Measurements from ENCODE around the gene TMCC3. TPM values are rescaled to one million over a fixed set of nuclear protein-coding genes. Genes with fewer than 3 reads are reported as not detected.

Gene TMCC3
- total and polyA plus RNA-seq, 2 experiments from 2014 or later: 0.11 to 0.46 TPM

GRCh38 chr12:94679554-94680195 is 29.3 kb upstream of the TMCC3 start:
- Histone ChIP-seq H2AFZ (no peak overlapping the region), H3K4me3 (no peak overlapping the region), H3K27ac (no peak overlapping the region), H4K20me1 (ENCODE audit: insufficient read depth) (no peaks in the 10 kb centered on the region), H3K9me3 (ENCODE audit: low read depth) (no peaks in the 10 kb centered on the region), H3F3A (ENCODE audit: insufficient read depth) (no peaks in the 10 kb centered on the region), H3K4me2 (ENCODE audit: unreplicated experiment) (no peak overlapping the region), H3K9me2 (ENCODE audit: insufficient read depth) (no peaks in the 10 kb centered on the region), H3K36me3 (ENCODE audit: low read depth) (no peaks in the 10 kb centered on the region), H3K4me1 (ENCODE audit: insufficient read depth) (no peaks in the 10 kb centered on the region), H3K79me2 (ENCODE audit: insufficient read depth) (no peaks in the 10 kb centered on the region), H3K9ac (no peak overlapping the region), H3K27me3 (replicated peaks; ENCODE audit: insufficient read depth) (0 out of 2 replicates have a peak, but pooled peaks cover 2% of the 10 kb centered on the region)
- DNase-seq: no peak
- 63 to 75% methylated on average over 4 of the region's 4 CpGs for WGBS, 2 experiments (ENCODE audit: low coverage in 1 of 2, low lambda C conversion rate in 2 of 2, missing lambda C conversion rate in 2 of 2)
- in situ Hi-C loops (cut with MboI): no loop called here
- no peak for TF ChIP-seq EZH2phosphoT487 (IDR thresholded peaks at IDR 0.05; ENCODE audit: insufficient read depth, low read depth)
- no peak for TF ChIP-seq EZH2 (IDR thresholded peaks at IDR 0.05; ENCODE audit: insufficient read depth, poor library complexity, severe bottlenecking)

GRCh38 chr12:94678849-94679248 is 28.5 kb upstream of the TMCC3 start:
- Histone ChIP-seq H3K4me2 (ENCODE audit: unreplicated experiment) (no peak overlapping the region), H3K36me3 (ENCODE audit: low read depth) (no peaks in the 10 kb centered on the region), H3K27me3 (replicated peaks; ENCODE audit: insufficient read depth) (peaks cover 6% of the 10 kb centered on the region), H4K20me1 (ENCODE audit: insufficient read depth) (no peaks in the 10 kb centered on the region), H3K9me3 (ENCODE audit: low read depth) (no peaks in the 10 kb centered on the region), H3K4me1 (ENCODE audit: insufficient read depth) (no peaks in the 10 kb centered on the region), H2AFZ (no peak overlapping the region), H3K27ac (no peak overlapping the region), H3K9me2 (ENCODE audit: insufficient read depth) (no peaks in the 10 kb centered on the region), H3K4me3 (no peak overlapping the region), H3F3A (ENCODE audit: insufficient read depth) (no peaks in the 10 kb centered on the region), H3K9ac (no peak overlapping the region), H3K79me2 (ENCODE audit: insufficient read depth) (no peaks in the 10 kb centered on the region)
- in situ Hi-C loops (cut with MboI): no loop called here
- no peak for DNase-seq
- WGBS, 2 experiments (ENCODE audit: low coverage in 1 of 2, low lambda C conversion rate in 2 of 2, missing lambda C conversion rate in 2 of 2): 70 to 74% methylated on average over 6 of the region's 6 CpGs
- no peak for TF ChIP-seq EZH2phosphoT487 (IDR thresholded peaks at IDR 0.05; ENCODE audit: insufficient read depth, low read depth)

GRCh38 chr12:94678379-94678778 is 28.0 kb upstream of the TMCC3 start:
- TF ChIP-seq EZH2phosphoT487 (IDR thresholded peaks at IDR 0.05; ENCODE audit: insufficient read depth, low read depth) (no peak), EZH2 (IDR thresholded peaks at IDR 0.05; ENCODE audit: insufficient read depth, poor library complexity, severe bottlenecking) (no peak)
- Histone ChIP-seq H3K9me3 (ENCODE audit: low read depth) (no peaks in the 10 kb centered on the region), H3F3A (ENCODE audit: insufficient read depth) (no peaks in the 10 kb centered on the region), H3K4me1 (ENCODE audit: insufficient read depth) (no peaks in the 10 kb centered on the region), H3K27me3 (replicated peaks; ENCODE audit: insufficient read depth) (peaks cover 11% of the 10 kb centered on the region), H3K9ac (no peak overlapping the region), H3K4me3 (no peak overlapping the region), H3K4me2 (ENCODE audit: unreplicated experiment) (no peak overlapping the region), H3K9me2 (ENCODE audit: insufficient read depth) (no peaks in the 10 kb centered on the region), H3K36me3 (ENCODE audit: low read depth) (no peaks in the 10 kb centered on the region), H2AFZ (no peak overlapping the region), H4K20me1 (ENCODE audit: insufficient read depth) (no peaks in the 10 kb centered on the region), H3K27ac (no peak overlapping the region), H3K79me2 (ENCODE audit: insufficient read depth) (no peaks in the 10 kb centered on the region)
- 60 to 66% methylated on average over 9 of the region's 9 CpGs for WGBS, 2 experiments (ENCODE audit: low coverage in 1 of 2, low lambda C conversion rate in 2 of 2, missing lambda C conversion rate in 2 of 2)
- in situ Hi-C loops (cut with MboI): no loop called here
- DNase-seq: no peak

GRCh38 chr12:94677778-94678177 is 27.4 kb upstream of the TMCC3 start:
- H4K20me1 ChIP-seq (ENCODE audit: insufficient read depth): no peaks in the 10 kb centered on the region
- no peak overlapping the region for H2AFZ ChIP-seq
- no peak for TF ChIP-seq EZH2phosphoT487 (IDR thresholded peaks at IDR 0.05; ENCODE audit: insufficient read depth, low read depth)
- no peak for TF ChIP-seq EZH2 (IDR thresholded peaks at IDR 0.05; ENCODE audit: insufficient read depth, poor library complexity, severe bottlenecking)
- no peaks in the 10 kb centered on the region for H3K36me3 ChIP-seq (ENCODE audit: low read depth)
- no peak overlapping the region for H3K9ac ChIP-seq
- H3K4me1 ChIP-seq (ENCODE audit: insufficient read depth): no peaks in the 10 kb centered on the region
- H3K9me3 ChIP-seq (ENCODE audit: low read depth): no peaks in the 10 kb centered on the region
- no peak overlapping the region for H3K27ac ChIP-seq
- no peak overlapping the region for H3K4me2 ChIP-seq (ENCODE audit: unreplicated experiment)
- in situ Hi-C loops (cut with MboI): no loop called here
- peaks cover 14% of the 10 kb centered on the region for H3K27me3 ChIP-seq (replicated peaks; ENCODE audit: insufficient read depth)
- DNase-seq: no peak
- H3K4me3 ChIP-seq: no peak overlapping the region
- H3K9me2 ChIP-seq (ENCODE audit: insufficient read depth): no peaks in the 10 kb centered on the region
- WGBS, 2 experiments (ENCODE audit: low coverage in 1 of 2, low lambda C conversion rate in 2 of 2, missing lambda C conversion rate in 2 of 2): 93 to 96% methylated on average over 1 of the region's 1 CpG
- no peaks in the 10 kb centered on the region for H3K79me2 ChIP-seq (ENCODE audit: insufficient read depth)
- no peaks in the 10 kb centered on the region for H3F3A ChIP-seq (ENCODE audit: insufficient read depth)

- Histone ChIP-seq H3K36me3 (ENCODE audit: low read depth) (no peaks in the 10 kb centered on the region), H3K9me2 (ENCODE audit: insufficient read depth) (no peaks in the 10 kb centered on the region), H3K9me3 (ENCODE audit: low read depth) (no peaks in the 10 kb centered on the region), H3K9ac (no peak overlapping the region), H3K27ac (no peak overlapping the region), H3K79me2 (ENCODE audit: insufficient read depth) (no peaks in the 10 kb centered on the region), H3K4me2 (ENCODE audit: unreplicated experiment) (no peak overlapping the region), H3F3A (ENCODE audit: insufficient read depth) (no peaks in the 10 kb centered on the region), H2AFZ (no peak overlapping the region), H3K27me3 (replicated peaks; ENCODE audit: insufficient read depth) (peaks cover 18% of the 10 kb centered on the region), H3K4me3 (no peak overlapping the region), H4K20me1 (ENCODE audit: insufficient read depth) (no peaks in the 10 kb centered on the region), H3K4me1 (ENCODE audit: insufficient read depth) (no peaks in the 10 kb centered on the region)
- no peak for TF ChIP-seq EZH2 (IDR thresholded peaks at IDR 0.05; ENCODE audit: insufficient read depth, poor library complexity, severe bottlenecking)
- TF ChIP-seq EZH2phosphoT487 (IDR thresholded peaks at IDR 0.05; ENCODE audit: insufficient read depth, low read depth): no peak
- no peak for DNase-seq
- in situ Hi-C loops (cut with MboI): no loop called here
- 80 to 87% methylated on average over 2 of the region's 2 CpGs for WGBS, 2 experiments (ENCODE audit: low coverage in 1 of 2, low lambda C conversion rate in 2 of 2, missing lambda C conversion rate in 2 of 2)
These were observed 26.6 kb upstream of the TMCC3 start for GRCh38 chr12:94676922-94677321.
